ENCODE results near the gene SLC9A6. TPM values are rescaled to one million over a fixed set of nuclear protein-coding genes. Genes with fewer than 3 reads are reported as not detected.

Gene SLC9A6
- total RNA-seq, 1 donor from 2014 or later = 15.5 TPM

- no peak for DNase-seq
- H3K27me3 Mint-ChIP-seq (ENCODE audit: unreplicated experiment) = no peaks in the 10 kb centered on the region
- H3K4me1 Mint-ChIP-seq (ENCODE audit: low read depth, unreplicated experiment) = no peaks in the 10 kb centered on the region
- H3K27ac Mint-ChIP-seq (ENCODE audit: unreplicated experiment) = no peak overlapping the region
- no peak for TF ChIP-seq CTCF (IDR thresholded peaks at IDR 0.05; ENCODE audit: partially characterized antibody, unreplicated experiment)
- H3K4me3 Mint-ChIP-seq (ENCODE audit: unreplicated experiment) = no peak overlapping the region
- H3K9me3 Mint-ChIP-seq (ENCODE audit: unreplicated experiment) = peaks cover under 1% of the 10 kb centered on the region
- no peaks in the 10 kb centered on the region for H3K36me3 Mint-ChIP-seq (ENCODE audit: unreplicated experiment)
These were observed 36.7 kb downstream of the SLC9A6 start for GRCh38 chrX:136021903-136022302.

GRCh38 chrX:136025091-136025490 is 39.9 kb downstream of the SLC9A6 start:
- Mint-ChIP-seq H3K9me3 (ENCODE audit: unreplicated experiment) (peaks cover 1% of the 10 kb centered on the region), H3K4me1 (ENCODE audit: low read depth, unreplicated experiment) (peaks cover 11% of the 10 kb centered on the region), H3K36me3 (ENCODE audit: unreplicated experiment) (no peaks in the 10 kb centered on the region), H3K27ac (ENCODE audit: unreplicated experiment) (no peak overlapping the region), H3K4me3 (ENCODE audit: unreplicated experiment) (no peak overlapping the region), H3K27me3 (ENCODE audit: unreplicated experiment) (peaks cover 2% of the 10 kb centered on the region)
- no peak for DNase-seq
- no peak for TF ChIP-seq CTCF (IDR thresholded peaks at IDR 0.05; ENCODE audit: partially characterized antibody, unreplicated experiment)

- peaks cover 1% of the 10 kb centered on the region for H3K9me3 Mint-ChIP-seq (ENCODE audit: unreplicated experiment)
These were observed 43.2 kb downstream of the SLC9A6 start for GRCh38 chrX:136028383-136028984.

GRCh38 chrX:136029766-136030165 is 44.5 kb downstream of the SLC9A6 start:
- DNase-seq = no peak
- H3K9me3 Mint-ChIP-seq (ENCODE audit: unreplicated experiment) = peaks cover 1% of the 10 kb centered on the region
- TF ChIP-seq CTCF (IDR thresholded peaks at IDR 0.05; ENCODE audit: partially characterized antibody, unreplicated experiment) = no peak
- H3K27me3 Mint-ChIP-seq (ENCODE audit: unreplicated experiment) = peaks cover 2% of the 10 kb centered on the region
- no peak overlapping the region for H3K4me3 Mint-ChIP-seq (ENCODE audit: unreplicated experiment)
- H3K36me3 Mint-ChIP-seq (ENCODE audit: unreplicated experiment) = no peaks in the 10 kb centered on the region
- peaks cover 14% of the 10 kb centered on the region for H3K4me1 Mint-ChIP-seq (ENCODE audit: low read depth, unreplicated experiment)
- no peak overlapping the region for H3K27ac Mint-ChIP-seq (ENCODE audit: unreplicated experiment)

More at GRCh38 chrX:136028383-136028984, 43.2 kb downstream of the SLC9A6 start:
- Mint-ChIP-seq H3K27ac (ENCODE audit: unreplicated experiment) (peak overlapping the region; percentile 84), H3K27me3 (ENCODE audit: unreplicated experiment) (peaks cover 2% of the 10 kb centered on the region), H3K4me1 (ENCODE audit: low read depth, unreplicated experiment) (peaks cover 14% of the 10 kb centered on the region), H3K4me3 (ENCODE audit: unreplicated experiment) (no peak overlapping the region), H3K36me3 (ENCODE audit: unreplicated experiment) (no peaks in the 10 kb centered on the region)
- TF ChIP-seq CTCF (IDR thresholded peaks at IDR 0.05; ENCODE audit: partially characterized antibody, unreplicated experiment) = peak; percentile 19
- DNase-seq = no peak

GRCh38 chrX:136030303-136031191 is 45.3 kb downstream of the SLC9A6 start:
- H3K4me3 Mint-ChIP-seq (ENCODE audit: unreplicated experiment) = no peak overlapping the region
- TF ChIP-seq CTCF (IDR thresholded peaks at IDR 0.05; ENCODE audit: partially characterized antibody, unreplicated experiment) = no peak
- no peak for DNase-seq
- peaks cover 2% of the 10 kb centered on the region for H3K27me3 Mint-ChIP-seq (ENCODE audit: unreplicated experiment)
- peaks cover 14% of the 10 kb centered on the region for H3K4me1 Mint-ChIP-seq (ENCODE audit: low read depth, unreplicated experiment)
- H3K36me3 Mint-ChIP-seq (ENCODE audit: unreplicated experiment) = no peaks in the 10 kb centered on the region
- H3K27ac Mint-ChIP-seq (ENCODE audit: unreplicated experiment) = peak overlapping the region; percentile 22
- H3K9me3 Mint-ChIP-seq (ENCODE audit: unreplicated experiment) = peaks cover 1% of the 10 kb centered on the region

Data from glutamatergic neuron (in vitro differentiated cells).